H1 (cell line): ENCODE results near the gene POLA1.

Source experiments
- CBX5 ChIP-seq: fragments of 300-800, 300-1000 bp; sonication (generic); IDR thresholded peaks from 2 replicates; pipeline ENCODE4 v1.7.1; 2016; ENCODE audit warnings: antibody characterized with exemption, low read length, low read depth
- CHD2 ChIP-seq: IDR thresholded peaks from 2 replicates; pipeline ENCODE4 v1.6.1; 2012; ENCODE audit warnings: low read length, improper control_type of control experiment
- POLR2A ChIP-seq, 2 experiments: IDR thresholded peaks; 1 replicate in 1 of 2; 2 replicates in 1 of 2; pipeline ENCODE4 v1.6.1; 2011; ENCODE audit warnings: low read depth in 2 of 2, low read length in 2 of 2, mild to moderate bottlenecking in 2 of 2; ENCODE audit errors: control extremely low read depth in 1 of 2
- SIN3A ChIP-seq, 2 experiments: IDR thresholded peaks in 1 of 2; conservative IDR thresholded peaks in 1 of 2; 2 replicates each; pipeline ENCODE4 v1.6.1; 2011 to 2012; ENCODE audit warnings: low read length in 2 of 2, improper control_type of control experiment in 1 of 2, low read depth in 1 of 2, mild to moderate bottlenecking in 1 of 2
- TEAD4 ChIP-seq: IDR thresholded peaks from 2 replicates; pipeline ENCODE4 v1.6.1; 2012; ENCODE audit warnings: low read depth, low read length, inconsistent platforms, mixed read lengths
- ZNF274 ChIP-seq: IDR thresholded peaks from 2 replicates; pipeline ENCODE4 v1.7.0; 2012; ENCODE audit warnings: low read length, borderline replicate concordance; ENCODE audit errors: extremely low read depth
- TF ChIP-seq, protein P1 (sequence below), 3 experiments: IDR thresholded peaks; 1 replicate in 2 of 3; 2 replicates in 1 of 3; pipeline versions ENCODE4 v1.5.1 to v1.6.1; 2011; ENCODE audit warnings: low read length in 3 of 3, mild to moderate bottlenecking in 3 of 3, inconsistent platforms in 2 of 3, low read depth in 1 of 3, moderate library complexity in 1 of 3; ENCODE audit not compliant: insufficient read depth in 1 of 3; ENCODE audit errors: control extremely low read depth in 1 of 3

DNA sequence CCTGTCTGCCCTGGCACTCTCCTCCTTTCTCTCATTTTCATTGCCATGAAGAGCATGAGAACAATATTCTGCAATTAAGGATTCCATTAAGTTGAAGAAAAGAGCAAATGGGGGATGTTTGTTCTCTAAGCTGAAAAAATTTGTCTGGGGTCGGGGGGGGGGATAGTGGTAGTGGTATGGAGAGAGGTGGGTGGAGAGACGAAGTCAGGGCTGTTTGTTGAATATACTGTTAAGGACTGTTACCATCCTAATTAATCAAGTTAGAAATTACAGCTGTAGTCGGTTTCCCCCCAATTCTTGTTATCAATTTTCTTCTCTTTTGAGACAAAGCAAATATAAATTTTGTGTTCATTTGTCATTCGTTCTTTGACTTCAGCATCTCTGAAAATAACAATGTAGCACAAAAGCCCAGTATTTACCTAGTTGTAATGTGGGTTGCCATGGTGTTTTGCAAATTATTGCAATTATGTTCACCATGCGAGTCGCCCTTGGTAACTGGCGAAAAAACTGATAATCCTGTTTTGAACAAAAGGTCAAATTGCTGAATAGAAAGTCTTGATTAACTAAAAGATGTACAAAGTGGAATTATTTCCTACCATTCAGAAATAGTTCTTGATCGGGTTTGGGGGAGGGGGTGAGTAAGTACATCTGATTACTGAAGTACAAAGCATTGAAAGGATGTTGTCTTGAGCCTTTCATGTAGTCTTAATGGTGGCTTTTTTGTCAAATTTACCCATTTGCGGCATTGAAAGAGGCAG, 183.0 kb downstream of the POLA1 start:
- TF ChIP-seq, protein P1, sequence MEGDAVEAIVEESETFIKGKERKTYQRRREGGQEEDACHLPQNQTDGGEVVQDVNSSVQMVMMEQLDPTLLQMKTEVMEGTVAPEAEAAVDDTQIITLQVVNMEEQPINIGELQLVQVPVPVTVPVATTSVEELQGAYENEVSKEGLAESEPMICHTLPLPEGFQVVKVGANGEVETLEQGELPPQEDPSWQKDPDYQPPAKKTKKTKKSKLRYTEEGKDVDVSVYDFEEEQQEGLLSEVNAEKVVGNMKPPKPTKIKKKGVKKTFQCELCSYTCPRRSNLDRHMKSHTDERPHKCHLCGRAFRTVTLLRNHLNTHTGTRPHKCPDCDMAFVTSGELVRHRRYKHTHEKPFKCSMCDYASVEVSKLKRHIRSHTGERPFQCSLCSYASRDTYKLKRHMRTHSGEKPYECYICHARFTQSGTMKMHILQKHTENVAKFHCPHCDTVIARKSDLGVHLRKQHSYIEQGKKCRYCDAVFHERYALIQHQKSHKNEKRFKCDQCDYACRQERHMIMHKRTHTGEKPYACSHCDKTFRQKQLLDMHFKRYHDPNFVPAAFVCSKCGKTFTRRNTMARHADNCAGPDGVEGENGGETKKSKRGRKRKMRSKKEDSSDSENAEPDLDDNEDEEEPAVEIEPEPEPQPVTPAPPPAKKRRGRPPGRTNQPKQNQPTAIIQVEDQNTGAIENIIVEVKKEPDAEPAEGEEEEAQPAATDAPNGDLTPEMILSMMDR (IDR thresholded peaks at IDR 0.05; ENCODE audit: control extremely low read depth in 1 of 3, insufficient read depth in 1 of 3, low read depth in 1 of 3, low read length in 3 of 3): no peak
- TF ChIP-seq CHD2 (no peak), POLR2A (IDR thresholded peaks at IDR 0.05; ENCODE audit: control extremely low read depth in 1 of 2, low read depth in 2 of 2, low read length in 2 of 2) (no peak), ZNF274 (no peak), SIN3A (conservative IDR thresholded peaks at IDR 0.05 in 1 of 2, IDR thresholded peaks at IDR 0.05 in 1 of 2; ENCODE audit: low read depth in 1 of 2, low read length in 2 of 2) (no peak), TEAD4 (no peak), CBX5 (no peak)
